Measurements from ENCODE around the gene APOB. TPM values are rescaled to one million over a fixed set of nuclear protein-coding genes. Genes with fewer than 3 reads are reported as not detected.

Gene APOB
- total and polyA plus RNA-seq, 2 of the 13 experiments (the other 11 are each of a cell fraction or from before 2014, with no cell fraction given): 1,569 to 2,515 TPM

DNA sequence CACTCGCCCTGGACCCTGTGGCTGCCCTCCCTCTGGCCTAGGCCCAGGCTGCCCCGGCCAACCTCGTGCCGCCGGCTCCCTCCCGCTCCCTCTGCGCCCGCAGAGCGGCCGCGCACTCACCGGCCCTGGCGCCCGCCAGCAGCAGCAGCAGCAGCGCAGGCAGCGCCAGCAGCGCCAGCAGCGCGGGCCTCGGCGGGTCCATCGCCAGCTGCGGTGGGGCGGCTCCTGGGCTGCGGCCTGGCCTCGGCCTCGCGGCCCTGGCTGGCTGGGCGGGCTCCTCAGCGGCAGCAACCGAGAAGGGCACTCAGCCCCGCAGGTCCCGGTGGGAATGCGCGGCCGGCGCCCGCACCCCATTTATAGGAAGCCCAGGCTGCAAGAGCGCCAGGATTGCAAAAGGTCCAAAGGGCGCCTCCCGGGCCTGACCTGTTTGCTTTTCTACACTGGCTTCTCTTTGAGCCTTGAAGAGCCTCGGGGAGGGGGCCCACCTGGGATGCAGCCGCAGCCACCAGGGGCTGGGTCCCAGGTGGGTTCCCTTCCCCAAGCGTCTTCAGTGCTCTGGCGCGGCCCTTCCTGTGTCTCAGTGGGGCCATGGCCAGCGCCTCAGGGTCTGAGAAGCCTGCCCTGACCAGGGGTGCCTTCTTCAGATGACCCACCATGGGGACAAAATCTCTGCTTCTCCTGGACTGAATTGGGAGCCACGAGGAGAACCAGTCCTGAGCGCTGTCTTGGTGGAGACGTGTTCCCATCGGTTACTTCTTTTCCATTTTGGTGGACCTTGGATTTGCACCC is at the start of gene APOB (continued):
- TF ChIP-seq AKNA (CRISPR knock-in tag; IDR thresholded peaks at IDR 0.05; ENCODE audit: borderline replicate concordance) (peak; percentile 91; the same call in 1 of the 2 replicates), ZNF766 (CRISPR knock-in tag; IDR thresholded peaks at IDR 0.05; ENCODE audit: borderline replicate concordance) (peak; percentile 96), ZNF337 (CRISPR knock-in tag; IDR thresholded peaks at IDR 0.05; ENCODE audit: borderline replicate concordance, low read depth) (no peak), RBM22 (optimal IDR thresholded peaks at IDR 0.05; ENCODE audit: low read length) (peak; percentile 27), ZFYVE20 (CRISPR knock-in tag; IDR thresholded peaks at IDR 0.05; ENCODE audit: borderline replicate concordance, low read depth) (peak; percentile 96), SAP130 (CRISPR knock-in tag; IDR thresholded peaks at IDR 0.05; ENCODE audit: low read depth) (peak; percentile 95), ZNF317 (CRISPR knock-in tag; IDR thresholded peaks at IDR 0.05) (no peak), ZNF468 (CRISPR knock-in tag; IDR thresholded peaks at IDR 0.05) (no peak), RFX1 (IDR thresholded peaks at IDR 0.05) (no peak), ZNF335 (CRISPR knock-in tag; IDR thresholded peaks at IDR 0.05) (peak; percentile 77; the same call in 1 of the 2 replicates), TSC22D2 (CRISPR knock-in tag; IDR thresholded peaks at IDR 0.05; ENCODE audit: borderline replicate concordance) (peak; percentile 98), ARID3A (IDR thresholded peaks at IDR 0.05; ENCODE audit: low read depth, low read length) (no peak), FOXM1 (CRISPR knock-in tag; IDR thresholded peaks at IDR 0.05) (peak; percentile 94), E2F2 (CRISPR knock-in tag; IDR thresholded peaks at IDR 0.05; ENCODE audit: borderline replicate concordance) (peak; percentile 98; the same call in 1 of the 2 replicates), NFATC3 (CRISPR knock-in tag; IDR thresholded peaks at IDR 0.05) (no peak), ATF2 (CRISPR knock-in tag; IDR thresholded peaks at IDR 0.05) (peak; percentile 96), ZNF891 (CRISPR knock-in tag; IDR thresholded peaks at IDR 0.05) (peak; percentile 99), ZFAT (CRISPR knock-in tag; conservative IDR thresholded peaks at IDR 0.05) (peak; percentile 94), HOXA5 (CRISPR knock-in tag; IDR thresholded peaks at IDR 0.05) (peak; percentile 99), MEIS2 (CRISPR knock-in tag; IDR thresholded peaks at IDR 0.05) (peak; percentile 95), MXD4 (CRISPR knock-in tag; IDR thresholded peaks at IDR 0.05) (no peak)

All from HepG2 (cell line).